A549 (cell line): ENCODE measurements around the gene HLCS.

Source experiments
- EP300 ChIP-seq, 2 experiments: fragments of >200 bp; sonication (Bioruptor Twin); formaldehyde crosslinking; IDR thresholded peaks; 2 replicates in 1 of 2; 3 replicates in 1 of 2; pipeline ENCODE4 v1.6.1; 2016 to 2017
- ESRRA ChIP-seq: fragments of 150-350 bp; IDR thresholded peaks from 2 replicates; pipeline ENCODE4 v1.6.1; 2014; ENCODE audit warnings: mild to moderate bottlenecking, low read length, borderline replicate concordance
- HDAC2 ChIP-seq: fragments of 200-600 bp; sonication (generic); IDR thresholded peaks from 2 replicates; pipeline ENCODE4 v1.6.1; 2016
- POLR2A ChIP-seq: IDR thresholded peaks from 2 replicates; pipeline ENCODE4 v1.6.1; 2012; ENCODE audit warnings: mild to moderate bottlenecking, low read length
- RFX5 ChIP-seq: fragments of 450-650 bp; IDR thresholded peaks from 2 replicates; pipeline ENCODE4 v1.7.1; 2014; ENCODE audit warnings: antibody characterized with exemption, mild to moderate bottlenecking, moderate library complexity
- TF ChIP-seq, protein P1 (sequence below): fragments of >200 bp; sonication (Bioruptor Twin); formaldehyde crosslinking; IDR thresholded peaks from 3 replicates; pipeline ENCODE4 v1.5.1; 2016

GRCh38 chr21:36700971-36701755 lies 265.3 kb downstream of the HLCS start:
- no peak for TF ChIP-seq ESRRA
- TF ChIP-seq, protein P1, sequence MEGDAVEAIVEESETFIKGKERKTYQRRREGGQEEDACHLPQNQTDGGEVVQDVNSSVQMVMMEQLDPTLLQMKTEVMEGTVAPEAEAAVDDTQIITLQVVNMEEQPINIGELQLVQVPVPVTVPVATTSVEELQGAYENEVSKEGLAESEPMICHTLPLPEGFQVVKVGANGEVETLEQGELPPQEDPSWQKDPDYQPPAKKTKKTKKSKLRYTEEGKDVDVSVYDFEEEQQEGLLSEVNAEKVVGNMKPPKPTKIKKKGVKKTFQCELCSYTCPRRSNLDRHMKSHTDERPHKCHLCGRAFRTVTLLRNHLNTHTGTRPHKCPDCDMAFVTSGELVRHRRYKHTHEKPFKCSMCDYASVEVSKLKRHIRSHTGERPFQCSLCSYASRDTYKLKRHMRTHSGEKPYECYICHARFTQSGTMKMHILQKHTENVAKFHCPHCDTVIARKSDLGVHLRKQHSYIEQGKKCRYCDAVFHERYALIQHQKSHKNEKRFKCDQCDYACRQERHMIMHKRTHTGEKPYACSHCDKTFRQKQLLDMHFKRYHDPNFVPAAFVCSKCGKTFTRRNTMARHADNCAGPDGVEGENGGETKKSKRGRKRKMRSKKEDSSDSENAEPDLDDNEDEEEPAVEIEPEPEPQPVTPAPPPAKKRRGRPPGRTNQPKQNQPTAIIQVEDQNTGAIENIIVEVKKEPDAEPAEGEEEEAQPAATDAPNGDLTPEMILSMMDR = no peak
- no peak for TF ChIP-seq POLR2A
- TF ChIP-seq EP300 (IDR thresholded peaks at IDR 0.05) = no peak
- no peak for TF ChIP-seq RFX5
- no peak for TF ChIP-seq HDAC2
